Measurements from ENCODE around the gene SLC35B2. TPM values are rescaled to one million over a fixed set of nuclear protein-coding genes. Genes with fewer than 3 reads are reported as not detected.

SLC35B2 gene
- total and polyA plus RNA-seq, 9 of the 15 experiments (the other 6 are each of a cell fraction or from before 2014, with no cell fraction given) = 14.5 to 59.1 (median 47.1) TPM

DNA sequence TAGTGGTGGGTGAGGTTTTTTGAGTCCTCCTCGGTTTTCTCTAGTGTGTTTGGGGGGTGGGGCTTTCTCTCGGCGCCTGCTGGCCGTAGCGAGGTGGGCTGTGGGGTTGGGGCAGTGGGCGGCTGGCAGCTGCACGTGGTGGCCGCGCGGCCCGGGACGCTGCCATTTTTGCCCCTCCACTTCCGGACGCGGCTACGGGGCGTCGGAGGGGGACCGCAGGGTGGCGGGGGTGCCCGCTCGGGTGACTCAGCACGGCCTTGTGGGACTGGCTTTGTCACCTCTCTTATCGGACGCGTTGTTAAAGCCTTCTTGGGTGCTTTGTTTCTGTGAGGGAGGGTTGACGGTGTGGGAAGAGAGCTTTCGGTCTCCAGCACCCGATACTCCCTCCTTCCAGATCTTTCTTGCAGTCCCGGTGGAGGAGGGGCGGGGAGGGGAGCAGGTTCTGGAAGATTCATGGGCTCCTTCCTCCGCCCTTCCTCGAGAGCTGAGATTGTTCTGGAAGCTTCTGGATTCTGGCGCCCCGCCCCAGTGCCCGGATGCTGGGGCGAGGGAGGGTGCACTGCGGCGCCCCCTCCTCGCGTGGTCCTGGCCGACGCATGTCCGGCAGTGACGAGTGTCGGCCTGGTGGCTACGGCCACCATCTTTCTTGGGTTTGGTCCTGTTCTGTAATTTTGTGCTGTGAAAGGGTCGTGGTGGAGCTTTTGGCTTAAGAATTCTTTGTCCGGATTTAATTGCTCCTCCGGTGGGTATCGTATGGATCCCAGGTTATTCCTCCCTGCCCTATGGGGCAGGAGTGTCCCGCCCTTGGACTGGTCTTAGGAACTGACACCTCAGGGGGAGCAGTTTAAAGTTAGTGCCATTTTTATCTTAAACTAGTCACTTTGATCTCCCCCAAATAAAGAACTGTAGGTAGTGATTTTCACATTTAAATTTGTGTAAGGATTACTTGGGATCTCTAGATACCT is 9.7 kb downstream of the SLC35B2 start (continued):
- TF ChIP-seq, protein P1, sequence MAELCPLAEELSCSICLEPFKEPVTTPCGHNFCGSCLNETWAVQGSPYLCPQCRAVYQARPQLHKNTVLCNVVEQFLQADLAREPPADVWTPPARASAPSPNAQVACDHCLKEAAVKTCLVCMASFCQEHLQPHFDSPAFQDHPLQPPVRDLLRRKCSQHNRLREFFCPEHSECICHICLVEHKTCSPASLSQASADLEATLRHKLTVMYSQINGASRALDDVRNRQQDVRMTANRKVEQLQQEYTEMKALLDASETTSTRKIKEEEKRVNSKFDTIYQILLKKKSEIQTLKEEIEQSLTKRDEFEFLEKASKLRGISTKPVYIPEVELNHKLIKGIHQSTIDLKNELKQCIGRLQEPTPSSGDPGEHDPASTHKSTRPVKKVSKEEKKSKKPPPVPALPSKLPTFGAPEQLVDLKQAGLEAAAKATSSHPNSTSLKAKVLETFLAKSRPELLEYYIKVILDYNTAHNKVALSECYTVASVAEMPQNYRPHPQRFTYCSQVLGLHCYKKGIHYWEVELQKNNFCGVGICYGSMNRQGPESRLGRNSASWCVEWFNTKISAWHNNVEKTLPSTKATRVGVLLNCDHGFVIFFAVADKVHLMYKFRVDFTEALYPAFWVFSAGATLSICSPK (IDR thresholded peaks at IDR 0.05; ENCODE audit: borderline replicate concordance) = no peak
- TF ChIP-seq, protein P2, sequence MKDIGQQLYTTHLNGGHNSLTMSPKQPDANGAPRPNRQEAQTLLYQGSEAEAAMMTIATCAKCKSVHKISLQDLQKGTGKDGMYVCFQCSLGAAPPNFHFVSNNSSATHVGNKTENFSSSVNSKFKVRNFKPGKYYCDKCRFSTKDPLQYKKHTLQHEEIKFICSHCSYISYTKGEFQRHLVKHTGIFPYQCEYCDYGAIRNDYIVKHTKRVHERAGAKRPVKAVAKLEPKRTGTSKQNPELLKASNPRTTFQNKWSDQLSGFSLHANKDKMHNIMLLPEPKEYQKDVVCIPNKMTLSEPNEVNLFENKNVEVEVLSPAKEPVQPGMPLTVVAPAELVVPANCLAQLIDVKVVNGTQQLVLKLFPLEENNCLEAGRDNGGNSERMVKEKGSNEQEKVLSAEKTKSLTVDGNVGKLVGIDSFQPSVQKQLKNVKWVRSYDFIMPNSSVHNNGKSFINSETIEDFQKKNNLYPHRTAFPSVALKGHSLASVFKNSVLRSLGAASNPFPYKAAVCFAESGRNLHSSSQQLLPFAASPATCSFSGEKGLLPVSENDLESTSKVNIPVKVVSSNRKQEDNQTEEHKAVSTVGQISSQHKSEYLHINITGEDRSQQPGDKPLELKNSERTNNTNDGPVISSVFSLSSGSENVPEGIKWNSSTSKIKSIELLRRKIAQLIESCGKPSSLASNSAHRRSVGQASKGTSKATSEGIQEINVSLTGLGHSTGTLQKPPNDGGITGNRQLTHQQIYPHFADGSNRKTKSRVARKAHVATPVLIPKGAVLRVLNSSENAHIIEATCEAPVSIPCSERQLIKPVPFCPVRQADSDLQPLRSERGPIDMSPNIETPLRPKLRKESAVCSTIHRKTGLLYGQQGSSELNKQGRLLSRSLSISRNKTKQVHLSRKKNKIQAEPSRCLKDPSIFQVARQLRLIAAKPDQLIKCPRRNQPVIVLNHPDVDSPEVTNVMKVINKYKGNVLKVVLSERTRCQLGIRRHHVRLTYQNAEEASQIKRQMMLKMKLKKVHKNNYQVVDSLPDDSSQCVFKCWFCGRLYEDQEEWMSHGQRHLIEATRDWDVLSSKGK (CRISPR knock-in tag; IDR thresholded peaks at IDR 0.05) = 0 out of 2 replicates have a peak, but pooled peaks have one; percentile 31
- 0 out of 2 replicates have a peak, but pooled peaks have one; percentile 18 for TF ChIP-seq NR2C1 (IDR thresholded peaks at IDR 0.05)
- TF ChIP-seq NR2C1 (tag; IDR thresholded peaks at IDR 0.05) = peak; percentile 45; the same call in 1 of the 2 replicates
- 0 out of 2 replicates have a peak, but pooled peaks have one; percentile 58 for TF ChIP-seq ZNF589 (CRISPR knock-in tag; IDR thresholded peaks at IDR 0.05; ENCODE audit: low read depth)
- TF ChIP-seq CREM (IDR thresholded peaks at IDR 0.05; ENCODE audit: low read depth) = peak; percentile 66
- TF ChIP-seq ETV1 (tag; conservative IDR thresholded peaks at IDR 0.05; ENCODE audit: low read depth) = peak; percentile 88
- peak in 1 of 2 experiments; percentile 69; a peak in 1 of 4 replicates for TF ChIP-seq KDM4B (IDR thresholded peaks at IDR 0.05; ENCODE audit: borderline replicate concordance in 2 of 2, low read depth in 1 of 2)
- TF ChIP-seq TBL1XR1 (IDR thresholded peaks at IDR 0.05; ENCODE audit: low read length in 2 of 2) = peak; percentile 71 to 86; a peak in 2 of 4 replicates
- TF ChIP-seq GATAD2B (IDR thresholded peaks at IDR 0.05; ENCODE audit: borderline replicate concordance) = peak; percentile 40; the same call in 1 of the 2 replicates
- TF ChIP-seq, protein P3, sequence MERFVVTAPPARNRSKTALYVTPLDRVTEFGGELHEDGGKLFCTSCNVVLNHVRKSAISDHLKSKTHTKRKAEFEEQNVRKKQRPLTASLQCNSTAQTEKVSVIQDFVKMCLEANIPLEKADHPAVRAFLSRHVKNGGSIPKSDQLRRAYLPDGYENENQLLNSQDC (CRISPR knock-in tag; IDR thresholded peaks at IDR 0.05) = 0 out of 2 replicates have a peak, but pooled peaks have one; percentile 18
- peak; percentile 63 for TF ChIP-seq HDAC3 (IDR thresholded peaks at IDR 0.05; ENCODE audit: borderline replicate concordance, partially characterized antibody)
- peak; percentile 72 for TF ChIP-seq HCFC1 (IDR thresholded peaks at IDR 0.05; ENCODE audit: low read depth, low read length)
- TF ChIP-seq KLF10 (CRISPR knock-in tag; IDR thresholded peaks at IDR 0.05) = no peak
- no peak for TF ChIP-seq IFI16 (CRISPR knock-in tag; IDR thresholded peaks at IDR 0.05)
- peak; percentile 88 for TF ChIP-seq ZC3H4 (CRISPR knock-in tag; IDR thresholded peaks at IDR 0.05; ENCODE audit: borderline replicate concordance)
- TF ChIP-seq, protein P4, sequence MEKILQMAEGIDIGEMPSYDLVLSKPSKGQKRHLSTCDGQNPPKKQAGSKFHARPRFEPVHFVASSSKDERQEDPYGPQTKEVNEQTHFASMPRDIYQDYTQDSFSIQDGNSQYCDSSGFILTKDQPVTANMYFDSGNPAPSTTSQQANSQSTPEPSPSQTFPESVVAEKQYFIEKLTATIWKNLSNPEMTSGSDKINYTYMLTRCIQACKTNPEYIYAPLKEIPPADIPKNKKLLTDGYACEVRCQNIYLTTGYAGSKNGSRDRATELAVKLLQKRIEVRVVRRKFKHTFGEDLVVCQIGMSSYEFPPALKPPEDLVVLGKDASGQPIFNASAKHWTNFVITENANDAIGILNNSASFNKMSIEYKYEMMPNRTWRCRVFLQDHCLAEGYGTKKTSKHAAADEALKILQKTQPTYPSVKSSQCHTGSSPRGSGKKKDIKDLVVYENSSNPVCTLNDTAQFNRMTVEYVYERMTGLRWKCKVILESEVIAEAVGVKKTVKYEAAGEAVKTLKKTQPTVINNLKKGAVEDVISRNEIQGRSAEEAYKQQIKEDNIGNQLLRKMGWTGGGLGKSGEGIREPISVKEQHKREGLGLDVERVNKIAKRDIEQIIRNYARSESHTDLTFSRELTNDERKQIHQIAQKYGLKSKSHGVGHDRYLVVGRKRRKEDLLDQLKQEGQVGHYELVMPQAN (IDR thresholded peaks at IDR 0.05; ENCODE audit: borderline replicate concordance) = peak; percentile 100
- peak; percentile 98 for TF ChIP-seq FOSL1 (tag; conservative IDR thresholded peaks at IDR 0.05)
- TF ChIP-seq ZNF232 (CRISPR knock-in tag; IDR thresholded peaks at IDR 0.05) = peak; percentile 10; the same call in 1 of the 2 replicates

Data from K562 (cell line).